Smooth muscle cell (in vitro differentiated cells): ENCODE measurements around the gene POU2AF2. TPM values are rescaled to one million over a fixed set of nuclear protein-coding genes. Genes with fewer than 3 reads are reported as not detected.

Source experiments
- DNase-seq: peaks from one replicate; lab custom pipeline; 2025; ENCODE audit not compliant: unreplicated experiment; lab: John Stamatoyannopoulos, UW
- H2AFZ ChIP-seq: fragments of 200-600 bp; sonication (generic); 2 replicates; pipeline ENCODE4 v1.6.0; 2016; ENCODE audit warnings: antibody characterized with exemption, low read depth, mild to moderate bottlenecking
- H3F3A ChIP-seq: fragments of 200-600 bp; sonication (generic); 2 replicates; pipeline ENCODE4 v1.6.0; 2017; ENCODE audit warnings: antibody characterized with exemption, low read depth
- H3K27ac ChIP-seq: fragments of 200-600 bp; sonication (generic); 2 replicates; pipeline ENCODE4 v1.5.1; 2016; ENCODE audit warnings: low read depth, mild to moderate bottlenecking
- H3K27me3 ChIP-seq: fragments of 200-600 bp; sonication (generic); 2 replicates; pipeline ENCODE4 v1.6.1; 2016; ENCODE audit warnings: low read depth, mild to moderate bottlenecking
- H3K36me3 ChIP-seq: fragments of 200-600 bp; sonication (generic); 2 replicates; pipeline ENCODE4 v1.5.1; 2016; ENCODE audit warnings: low read depth
- H3K4me1 ChIP-seq: fragments of 200-600 bp; sonication (generic); 2 replicates; pipeline ENCODE4 v1.5.1; 2016; ENCODE audit warnings: low read depth
- H3K4me2 ChIP-seq: fragments of 200-600 bp; sonication (generic); 2 replicates; pipeline ENCODE4 v1.6.0; 2016; ENCODE audit warnings: mild to moderate bottlenecking
- H3K4me3 ChIP-seq: fragments of 200-600 bp; sonication (generic); 2 replicates; pipeline ENCODE4 v1.5.1; 2016; ENCODE audit warnings: mild to moderate bottlenecking
- H3K79me2 ChIP-seq: fragments of 200-600 bp; sonication (generic); 2 replicates; pipeline ENCODE4 v1.6.0; 2016; ENCODE audit warnings: low read depth, mild to moderate bottlenecking
- H3K9ac ChIP-seq: fragments of 200-600 bp; sonication (generic); 2 replicates; pipeline ENCODE4 v1.6.0; 2016; ENCODE audit warnings: low read depth
- H3K9me3 ChIP-seq: fragments of 200-600 bp; sonication (generic); replicated peaks from 2 replicates; pipeline ENCODE4 v1.5.1; 2016; ENCODE audit warnings: low read depth
- H4K20me1 ChIP-seq: fragments of 200-600 bp; sonication (generic); 2 replicates; pipeline ENCODE4 v1.6.0; 2016; ENCODE audit warnings: low read depth
- CTCF ChIP-seq: fragments of 200-600 bp; sonication (generic); IDR thresholded peaks from 2 replicates; pipeline ENCODE4 v1.5.1; 2017; ENCODE audit warnings: borderline replicate concordance, mild to moderate bottlenecking, antibody characterized with exemption; ENCODE audit not compliant: insufficient read depth, poor library complexity, severe bottlenecking
- WGBS: methylation state at CpG from one replicate; pipeline ENCODE4 v1.1.7; 2016; ENCODE audit warnings: low lambda C conversion rate; 5-methylcytosine and 5-hydroxymethylcytosine counted together
- polyA plus RNA-seq: library from polyadenylated mRNA; unstranded; fragments of >200 nt; fragmentation: Nextera tagmentation; extraction: Ambion mirVana; gene quantifications from 2 replicates; pipeline ENCODE4 v1.2.1, GENCODE V29; 2016
- total RNA-seq: library from RNA; depleted of rRNA; stranded (reverse); fragments of >200 nt; gene quantifications from 2 replicates; pipeline ENCODE4 v1.2.3, GENCODE V29; 2014

POU2AF2 gene
- total and polyA plus RNA-seq, 2 experiments from 2014 or later: not detected

GRCh38 chr11:111231836-111232235, 13.7 kb upstream of the POU2AF2 start:
- 82% methylated on average over 3 of the region's 3 CpGs for WGBS

GRCh38 chr11:111236383-111236782, 9.1 kb upstream of the POU2AF2 start:
- Histone ChIP-seq H3K36me3 (no peaks in the 10 kb centered on the region), H3K9me3 (no peaks in the 10 kb centered on the region), H2AFZ (no peak overlapping the region), H3F3A (no peaks in the 10 kb centered on the region), H3K27ac (no peak overlapping the region), H3K79me2 (no peaks in the 10 kb centered on the region), H3K9ac (no peak overlapping the region), H3K27me3 (peaks cover 40% of the 10 kb centered on the region), H3K4me3 (no peak overlapping the region), H4K20me1 (no peaks in the 10 kb centered on the region), H3K4me1 (no peaks in the 10 kb centered on the region), H3K4me2 (no peak overlapping the region)
- DNase-seq: no peak
- TF ChIP-seq CTCF: no peak
- 81% methylated on average over 2 of the region's 2 CpGs for WGBS

More at GRCh38 chr11:111231836-111232235, 13.7 kb upstream of the POU2AF2 start:
- H3K79me2 ChIP-seq: no peaks in the 10 kb centered on the region
- no peaks in the 10 kb centered on the region for H3K36me3 ChIP-seq
- no peaks in the 10 kb centered on the region for H3K9me3 ChIP-seq
- no peak overlapping the region for H3K9ac ChIP-seq
- DNase-seq: no peak
- no peak overlapping the region for H3K4me2 ChIP-seq
- no peaks in the 10 kb centered on the region for H4K20me1 ChIP-seq
- no peak overlapping the region for H3K4me3 ChIP-seq
- no peak overlapping the region for H2AFZ ChIP-seq
- H3K27me3 ChIP-seq: peaks cover 23% of the 10 kb centered on the region
- TF ChIP-seq CTCF: no peak
- no peak overlapping the region for H3K27ac ChIP-seq
- no peaks in the 10 kb centered on the region for H3F3A ChIP-seq
- no peaks in the 10 kb centered on the region for H3K4me1 ChIP-seq

GRCh38 chr11:111237926-111238325, 7.6 kb upstream of the POU2AF2 start:
- Histone ChIP-seq H3K4me1 (no peaks in the 10 kb centered on the region), H3K4me3 (no peak overlapping the region), H2AFZ (no peak overlapping the region), H3K79me2 (no peaks in the 10 kb centered on the region), H3K36me3 (no peaks in the 10 kb centered on the region), H3F3A (no peaks in the 10 kb centered on the region), H4K20me1 (no peaks in the 10 kb centered on the region), H3K9ac (no peak overlapping the region), H3K9me3 (no peaks in the 10 kb centered on the region), H3K27ac (no peak overlapping the region), H3K27me3 (peaks cover 54% of the 10 kb centered on the region), H3K4me2 (no peak overlapping the region)
- no peak for TF ChIP-seq CTCF
- WGBS: 98% methylated on average over 1 of the region's 1 CpG
- no peak for DNase-seq

GRCh38 chr11:111246956-111247355, 1.4 kb downstream of the POU2AF2 start:
- Histone ChIP-seq H3K4me2 (no peak overlapping the region), H3K79me2 (no peaks in the 10 kb centered on the region), H2AFZ (no peak overlapping the region), H3K27me3 (peaks cover 60% of the 10 kb centered on the region), H3K4me3 (no peak overlapping the region), H3K36me3 (no peaks in the 10 kb centered on the region), H3K27ac (no peak overlapping the region), H3K9me3 (no peaks in the 10 kb centered on the region), H3F3A (no peaks in the 10 kb centered on the region), H3K9ac (no peak overlapping the region), H3K4me1 (no peaks in the 10 kb centered on the region), H4K20me1 (no peaks in the 10 kb centered on the region)
- DNase-seq: no peak
- 72% methylated on average over 1 of the region's 1 CpG for WGBS
- no peak for TF ChIP-seq CTCF
